GM12875 (cell line): ENCODE data around the gene PTPRQ.

Experiments
- H3K4me3 ChIP-seq: one replicate; pipeline ENCODE4 v1.5.1; 2011; ENCODE audit warnings: low read depth, low read length, control low read depth
- TF ChIP-seq, protein P1 (sequence below): IDR thresholded peaks from 2 replicates; pipeline ENCODE4 v1.5.1; 2011; ENCODE audit warnings: low read depth, mild to moderate bottlenecking, control low read depth, inconsistent platforms, low read length, moderate library complexity, borderline replicate concordance; ENCODE audit not compliant: insufficient read depth

PTPRQ gene

DNA sequence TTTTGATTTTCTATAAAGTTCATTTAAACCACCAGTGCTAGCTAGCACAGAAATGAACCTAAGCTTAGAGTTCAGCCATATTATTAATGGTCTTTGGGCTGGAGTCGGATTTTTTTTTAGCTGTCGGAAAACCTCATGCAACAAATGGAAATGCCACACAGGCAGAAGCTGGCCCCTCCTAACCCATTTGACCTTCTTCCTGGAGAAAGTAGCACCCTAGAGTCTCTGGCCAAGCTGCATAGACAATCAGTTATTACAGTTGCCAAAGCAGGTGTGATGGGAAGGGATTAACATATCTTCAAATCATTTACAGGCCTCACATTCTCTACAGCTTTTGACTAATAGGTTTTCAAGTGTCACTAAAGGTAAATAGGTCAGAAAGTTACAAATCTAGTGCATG lies 49.4 kb downstream of the PTPRQ start:
- no peak overlapping the region for H3K4me3 ChIP-seq
- TF ChIP-seq, protein P1, sequence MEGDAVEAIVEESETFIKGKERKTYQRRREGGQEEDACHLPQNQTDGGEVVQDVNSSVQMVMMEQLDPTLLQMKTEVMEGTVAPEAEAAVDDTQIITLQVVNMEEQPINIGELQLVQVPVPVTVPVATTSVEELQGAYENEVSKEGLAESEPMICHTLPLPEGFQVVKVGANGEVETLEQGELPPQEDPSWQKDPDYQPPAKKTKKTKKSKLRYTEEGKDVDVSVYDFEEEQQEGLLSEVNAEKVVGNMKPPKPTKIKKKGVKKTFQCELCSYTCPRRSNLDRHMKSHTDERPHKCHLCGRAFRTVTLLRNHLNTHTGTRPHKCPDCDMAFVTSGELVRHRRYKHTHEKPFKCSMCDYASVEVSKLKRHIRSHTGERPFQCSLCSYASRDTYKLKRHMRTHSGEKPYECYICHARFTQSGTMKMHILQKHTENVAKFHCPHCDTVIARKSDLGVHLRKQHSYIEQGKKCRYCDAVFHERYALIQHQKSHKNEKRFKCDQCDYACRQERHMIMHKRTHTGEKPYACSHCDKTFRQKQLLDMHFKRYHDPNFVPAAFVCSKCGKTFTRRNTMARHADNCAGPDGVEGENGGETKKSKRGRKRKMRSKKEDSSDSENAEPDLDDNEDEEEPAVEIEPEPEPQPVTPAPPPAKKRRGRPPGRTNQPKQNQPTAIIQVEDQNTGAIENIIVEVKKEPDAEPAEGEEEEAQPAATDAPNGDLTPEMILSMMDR, result no peak

DNA sequence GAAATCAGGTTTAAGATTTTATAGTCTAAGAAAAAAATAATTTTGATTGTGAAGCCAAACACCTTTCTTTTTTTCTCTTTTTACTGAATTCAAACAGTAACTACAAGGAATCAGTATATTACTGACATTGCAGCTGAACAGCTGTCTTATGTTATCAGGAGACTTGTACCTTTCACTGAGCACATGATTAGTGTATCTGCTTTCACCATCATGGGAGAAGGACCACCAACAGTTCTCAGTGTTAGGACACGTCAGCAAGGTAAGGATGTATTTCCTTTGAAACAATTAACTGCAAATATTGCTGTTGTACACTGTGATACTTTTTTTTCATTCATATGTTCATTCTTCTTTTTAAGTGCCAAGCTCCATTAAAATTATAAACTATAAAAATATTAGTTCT lies 50.8 kb downstream of the PTPRQ start:
- TF ChIP-seq, protein P1, result no peak
- H3K4me3 ChIP-seq, result no peak overlapping the region

DNA sequence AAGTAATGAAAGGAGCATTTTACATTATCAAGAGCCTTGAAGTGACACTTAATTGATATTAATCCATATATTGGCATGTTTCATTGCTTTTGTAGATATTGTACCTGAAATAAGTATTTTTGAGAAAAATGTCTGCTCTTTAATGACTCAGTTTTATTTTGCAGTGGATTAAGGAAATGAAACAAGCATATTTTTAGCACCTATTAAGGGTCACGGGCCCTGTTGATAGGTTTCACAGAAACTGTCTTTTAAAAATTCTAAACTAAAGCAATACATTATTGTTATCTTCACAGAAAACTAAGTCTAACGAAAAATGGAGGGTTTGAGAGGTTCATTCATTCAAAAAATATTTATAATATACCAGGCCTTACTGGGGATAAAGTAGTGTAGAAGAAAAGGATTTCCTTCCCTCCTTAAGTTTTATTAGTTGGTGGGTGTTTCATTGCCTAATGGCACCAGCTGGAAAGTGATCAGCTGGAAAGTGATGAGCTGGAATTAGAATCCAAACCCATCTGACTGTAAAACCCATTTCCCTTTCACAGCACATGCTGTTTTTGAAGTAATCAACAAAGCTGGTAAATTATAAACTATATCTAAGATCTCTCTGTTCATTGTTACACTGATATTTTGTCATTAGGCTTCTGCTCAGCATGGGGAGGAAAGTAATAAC lies 54.2 kb downstream of the PTPRQ start:
- H3K4me3 ChIP-seq, result no peak overlapping the region
- TF ChIP-seq, protein P1, result no peak

DNA sequence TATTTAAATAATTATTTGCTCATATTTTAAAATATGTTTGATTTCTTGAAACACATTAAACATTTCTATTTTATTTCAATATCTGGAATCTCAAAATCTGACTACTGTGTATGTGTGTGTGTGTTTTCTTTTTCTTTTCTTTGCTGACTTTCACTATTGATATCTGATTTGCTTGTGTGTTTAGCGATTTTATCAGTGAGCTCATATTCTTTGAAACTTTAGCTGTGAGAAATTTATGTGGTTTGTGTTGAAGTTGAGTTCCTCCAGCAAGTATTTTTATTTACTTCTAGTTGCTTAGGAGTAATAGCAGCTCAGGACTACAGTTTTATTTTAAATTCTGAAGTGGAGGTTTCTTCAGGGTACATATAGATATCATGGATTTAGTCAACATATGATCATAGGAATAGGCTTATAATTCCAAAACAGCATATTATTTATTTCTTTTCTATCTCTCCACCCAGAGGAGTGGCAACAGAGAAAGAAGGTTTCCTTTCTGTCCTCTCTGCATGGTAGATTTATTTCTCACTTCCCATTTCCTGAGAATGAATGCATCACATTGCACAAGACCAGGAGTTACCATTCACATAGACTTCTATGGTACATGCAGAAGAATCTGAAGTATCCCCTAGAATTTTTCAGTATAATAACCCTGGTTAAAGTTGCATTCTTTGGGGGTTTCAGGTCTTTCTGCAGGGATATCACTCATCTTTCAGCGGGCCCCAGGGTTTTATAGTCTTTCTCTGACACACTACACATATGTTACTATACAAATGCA lies 60.5 kb downstream of the PTPRQ start:
- no peak overlapping the region for H3K4me3 ChIP-seq
- TF ChIP-seq, protein P1, result no peak

DNA sequence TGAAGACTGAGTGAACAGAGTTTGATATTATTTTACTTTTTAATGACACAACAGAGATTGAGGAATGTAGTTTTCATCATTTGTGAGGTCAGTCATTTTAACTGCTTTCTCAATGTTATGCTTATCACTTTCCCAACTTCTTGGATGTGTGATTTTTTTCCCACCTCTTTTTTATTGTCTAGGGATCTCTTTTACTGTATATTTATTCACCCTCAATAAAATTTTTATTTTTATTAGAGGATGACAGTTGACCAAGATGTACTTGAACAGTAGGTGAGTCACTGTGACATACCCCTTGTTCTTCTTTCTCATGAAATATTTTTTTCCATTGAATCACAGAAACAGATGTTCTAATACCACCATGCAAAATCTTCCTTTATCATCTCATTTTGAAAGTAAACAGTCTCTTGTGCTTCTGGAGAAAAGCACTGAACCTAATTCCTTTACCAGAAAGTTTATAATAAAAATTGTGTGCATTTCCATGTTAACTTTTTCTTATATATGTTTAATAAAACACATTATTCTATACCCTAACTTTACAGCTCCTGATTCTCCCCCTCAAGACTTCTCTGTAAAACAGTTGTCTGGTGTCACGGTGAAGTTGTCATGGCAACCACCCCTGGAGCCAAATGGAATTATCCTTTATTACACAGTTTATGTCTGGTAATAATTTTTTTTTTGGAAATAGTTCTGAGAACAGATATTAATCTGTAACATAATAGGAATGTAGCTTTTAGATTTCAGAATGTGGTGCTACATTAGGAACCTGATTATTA lies 65.9 kb downstream of the PTPRQ start:
- TF ChIP-seq, protein P1, result no peak
- H3K4me3 ChIP-seq, result no peak overlapping the region

DNA sequence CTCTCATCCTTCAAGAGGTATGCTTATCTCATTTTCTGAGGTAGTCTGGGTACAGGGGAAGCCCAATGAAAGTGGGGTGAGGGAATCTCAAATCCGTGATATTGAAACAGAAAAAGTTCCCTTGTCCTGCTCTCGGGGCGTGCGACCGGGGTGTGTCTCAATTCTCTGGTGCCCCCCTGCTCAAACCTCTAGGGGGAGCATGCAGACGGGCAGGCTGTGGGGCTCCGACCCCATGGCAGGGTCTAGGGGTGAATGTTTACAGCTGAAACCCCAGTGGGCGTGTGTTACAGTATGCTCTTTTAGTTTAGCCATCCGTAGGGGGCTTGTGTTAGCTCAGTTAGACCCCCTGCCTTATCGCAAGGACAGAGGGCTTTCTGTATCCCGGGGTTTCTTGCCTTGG lies 68.7 kb downstream of the PTPRQ start:
- TF ChIP-seq, protein P1, result no peak

More for the DNA sequence above, 68.7 kb downstream of the PTPRQ start:
- no peak overlapping the region for H3K4me3 ChIP-seq
